HG03280 (cell line): ENCODE measurements around the gene TLN1.

Experiments used
- ATAC-seq: cut with Tn5 transposase; IDR thresholded peaks from one replicate; pipeline ENCODE4 v1.9.1; 2021; ENCODE audit warnings: mild to moderate bottlenecking, moderate library complexity; ENCODE audit not compliant: unreplicated experiment

The TLN1 gene

DNA sequence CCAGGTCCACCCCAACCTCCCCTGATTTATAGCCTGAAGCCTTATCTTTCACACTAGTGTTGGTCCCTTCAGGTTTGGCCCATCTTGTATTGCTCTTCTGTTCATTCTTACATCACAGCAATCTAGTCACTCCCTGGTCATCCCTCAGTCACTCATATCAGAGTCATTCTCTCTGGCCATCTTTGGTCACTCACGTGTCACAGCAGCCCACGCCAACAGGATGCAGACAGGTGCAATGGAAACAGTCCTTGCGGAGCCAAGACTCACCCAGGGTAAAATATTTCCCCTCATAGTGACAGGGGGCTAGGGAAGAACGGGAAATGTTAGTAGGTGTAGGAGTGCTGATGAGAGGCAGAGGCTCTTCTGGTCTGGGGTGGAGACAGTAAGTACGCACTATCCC lies 21.5 kb upstream of the TLN1 start:
- ATAC-seq, result no peak

DNA sequence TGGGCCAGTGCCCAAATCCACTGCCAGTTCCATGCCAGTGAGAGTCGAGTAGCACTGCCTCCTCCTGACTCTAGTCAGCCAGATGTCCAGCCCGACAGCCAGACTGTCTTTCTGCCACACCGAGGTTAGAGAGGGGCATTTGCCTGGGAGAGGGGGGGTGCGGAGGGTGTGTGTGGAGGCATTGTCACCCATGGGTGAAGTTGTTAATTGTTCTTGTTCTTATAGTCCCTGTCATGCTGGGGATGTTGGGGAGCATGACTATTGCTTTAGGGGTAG lies 18.2 kb upstream of the TLN1 start:
- no peak for ATAC-seq

DNA sequence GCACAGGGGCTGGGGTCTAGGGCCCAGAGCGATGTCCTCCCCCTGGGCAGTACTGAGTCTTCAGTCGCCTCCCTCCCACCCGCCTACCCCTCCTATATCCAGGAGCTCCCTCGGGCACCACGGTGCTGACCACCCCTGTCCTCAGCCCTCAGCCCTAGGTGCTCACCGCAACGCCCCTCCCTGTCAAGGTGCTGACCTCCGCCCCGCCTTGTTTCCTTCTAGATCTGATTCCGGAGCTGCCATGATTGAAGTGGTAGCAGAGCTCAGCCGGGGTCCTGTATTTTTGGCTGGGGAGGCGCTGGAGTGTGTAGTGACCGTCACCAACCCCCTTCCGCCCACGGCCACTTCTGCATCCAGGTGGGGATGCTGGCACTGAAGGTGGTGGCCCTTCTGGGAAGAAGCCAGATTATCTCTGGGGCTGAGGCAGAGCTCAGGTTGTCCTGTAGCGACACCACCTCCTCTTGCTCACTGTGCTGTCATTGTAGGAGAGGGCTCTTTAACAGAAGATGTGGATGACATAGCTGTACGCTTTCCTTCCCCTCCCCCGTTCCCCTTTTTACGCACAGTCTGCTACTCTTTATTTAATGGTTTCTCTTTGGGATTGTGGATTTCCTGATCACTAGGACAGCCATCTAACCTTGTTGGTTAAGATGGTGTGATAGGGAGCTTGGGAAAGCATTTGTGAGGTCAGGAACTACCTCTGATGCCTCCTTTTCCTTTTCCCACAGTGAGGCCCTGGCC lies 17.7 kb upstream of the TLN1 start:
- ATAC-seq, result peak; percentile 22

DNA sequence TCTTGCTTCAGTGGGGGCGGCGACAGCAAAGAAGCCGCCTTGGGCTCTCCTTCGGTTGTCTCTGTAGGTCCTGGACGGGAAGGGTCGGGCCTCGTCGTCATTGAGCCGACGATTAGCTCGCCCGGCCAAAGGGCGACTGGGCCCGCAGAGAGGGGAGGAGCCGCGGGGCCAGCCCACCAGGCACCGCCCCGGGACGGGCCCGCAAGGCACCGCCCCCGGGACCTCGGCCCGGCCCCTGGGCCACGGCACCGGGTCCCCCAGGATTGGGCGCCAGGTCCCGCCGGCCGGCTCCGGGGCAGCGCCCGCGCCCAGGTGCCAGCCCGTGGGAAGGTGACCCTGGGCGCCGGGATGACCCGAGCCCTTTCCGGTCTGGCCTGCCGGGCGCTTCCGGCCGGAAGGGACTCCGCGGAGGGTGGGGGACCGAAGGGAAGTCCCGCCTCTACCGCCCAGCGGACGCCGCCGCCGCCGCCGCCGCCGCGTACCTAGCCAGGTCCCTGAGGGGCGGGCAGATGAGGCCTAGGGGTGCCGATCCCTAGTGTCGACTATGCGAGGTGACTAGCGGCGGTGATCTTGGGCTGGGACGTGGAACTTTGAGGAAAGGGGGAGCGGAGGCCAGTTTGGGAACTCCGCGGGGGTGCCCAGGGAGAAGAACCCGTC lies 17.0 kb upstream of the TLN1 start, which contains the start of the genes GBA2 and RGP1:
Gene GBA2 (minus strand): TSS at position 371 of the 657 bp plus-strand sequence. CDS start 524 bp downstream, outside the sequence.
Gene RGP1 (plus strand): TSS at position 430 of the 657 bp plus-strand sequence. CDS start 469 bp downstream, outside the sequence.
- peak; percentile 79 for ATAC-seq

DNA sequence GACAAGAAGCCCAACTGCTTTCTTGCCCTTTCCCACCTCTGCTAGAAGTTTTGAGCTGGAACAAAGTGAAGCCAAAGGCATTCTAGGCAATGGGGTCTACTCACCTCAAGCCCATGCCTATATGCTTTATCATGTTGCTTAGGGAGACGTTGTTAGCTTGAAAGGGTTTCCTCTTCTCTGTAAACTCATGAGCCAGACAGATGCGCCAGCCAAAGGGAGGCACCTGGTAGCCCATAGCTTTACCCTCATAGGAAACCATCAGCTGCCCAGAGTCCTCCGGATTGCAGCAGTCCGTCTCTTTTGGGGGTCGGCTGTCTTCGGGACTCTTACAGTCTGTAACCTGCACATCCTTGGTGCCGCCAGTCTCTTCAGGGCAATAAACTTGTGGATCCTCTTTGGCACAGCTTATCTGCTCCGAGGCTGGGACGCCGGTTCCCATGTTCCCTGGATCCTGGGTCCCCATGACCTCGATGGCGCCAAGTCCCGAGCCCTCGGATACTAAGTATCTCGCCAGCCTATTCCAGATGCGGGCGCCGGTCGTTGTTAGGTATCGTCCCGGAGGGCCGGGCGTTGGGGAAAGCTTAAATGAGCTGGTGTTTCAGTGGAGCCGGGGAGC lies 16.4 kb upstream of the TLN1 start:
- peak; percentile 7 for ATAC-seq

DNA sequence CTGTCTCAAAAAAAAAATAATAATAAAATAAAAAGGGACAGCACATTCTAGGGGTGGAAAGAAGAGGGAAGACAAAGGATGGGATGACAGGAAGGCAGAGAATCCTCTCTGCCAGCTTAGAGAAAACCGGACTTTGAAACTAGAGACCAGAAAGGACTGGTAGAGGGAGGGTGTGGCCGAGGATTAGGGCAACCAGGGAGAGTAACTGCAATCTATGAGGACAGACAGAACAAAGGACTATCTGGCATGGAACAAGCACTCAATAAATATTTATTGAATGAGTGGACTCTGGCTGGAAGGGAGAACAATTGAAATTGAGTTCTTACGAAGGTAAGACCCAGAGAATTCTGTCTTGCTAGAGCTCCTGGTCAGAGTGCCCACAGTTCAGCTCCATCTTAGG lies 14.6 kb upstream of the TLN1 start:
- no peak for ATAC-seq

DNA sequence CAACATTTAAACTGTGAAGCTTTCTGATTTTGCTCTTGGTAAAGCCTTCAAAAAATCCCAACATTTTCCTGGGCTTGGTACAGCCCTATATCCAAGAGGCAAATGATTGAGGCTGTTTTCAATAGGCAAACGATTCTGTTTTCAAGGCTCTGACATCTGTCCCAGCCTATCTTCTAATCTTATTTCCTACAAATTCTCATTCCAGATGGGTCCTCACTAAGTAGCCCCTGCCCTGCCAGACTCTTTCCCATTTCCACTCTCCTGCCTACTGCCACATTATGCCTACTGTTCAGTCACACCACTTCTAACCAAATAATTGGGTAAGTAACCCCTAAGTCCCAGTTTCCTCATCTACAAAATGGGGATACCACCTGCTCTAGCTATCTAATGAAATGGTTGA lies 13.6 kb upstream of the TLN1 start:
- no peak for ATAC-seq

DNA sequence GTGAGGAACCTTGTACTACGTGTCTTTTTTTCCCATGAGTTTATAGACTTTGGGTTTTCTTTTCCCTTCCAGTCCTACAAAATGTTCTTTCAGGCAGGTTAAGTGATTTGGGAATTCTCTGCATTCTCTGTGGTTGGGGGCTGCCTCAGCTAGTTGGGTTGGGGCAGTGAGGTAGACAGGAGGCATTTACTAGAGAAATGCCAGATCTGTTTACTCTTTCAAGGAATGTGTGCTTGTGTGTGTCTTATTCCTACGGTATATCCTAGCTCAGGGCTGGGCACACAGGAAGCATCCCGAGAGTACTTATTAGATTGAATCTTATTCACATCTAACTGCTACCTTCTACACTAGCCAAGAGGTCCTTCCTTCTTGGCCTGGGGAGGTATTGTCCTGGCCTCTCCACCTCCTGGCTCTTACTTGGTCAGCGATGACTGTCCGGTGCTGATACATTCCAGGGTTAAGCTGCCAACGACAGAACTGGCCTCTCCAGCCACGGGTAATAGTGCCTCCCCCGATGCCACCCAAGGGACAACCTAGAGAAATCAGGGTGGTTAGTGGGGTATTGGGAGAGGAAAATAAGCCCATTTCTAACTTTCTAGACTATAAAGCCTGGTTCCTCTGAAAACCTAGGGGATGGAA lies 12.0 kb upstream of the TLN1 start:
- ATAC-seq, result no peak

DNA sequence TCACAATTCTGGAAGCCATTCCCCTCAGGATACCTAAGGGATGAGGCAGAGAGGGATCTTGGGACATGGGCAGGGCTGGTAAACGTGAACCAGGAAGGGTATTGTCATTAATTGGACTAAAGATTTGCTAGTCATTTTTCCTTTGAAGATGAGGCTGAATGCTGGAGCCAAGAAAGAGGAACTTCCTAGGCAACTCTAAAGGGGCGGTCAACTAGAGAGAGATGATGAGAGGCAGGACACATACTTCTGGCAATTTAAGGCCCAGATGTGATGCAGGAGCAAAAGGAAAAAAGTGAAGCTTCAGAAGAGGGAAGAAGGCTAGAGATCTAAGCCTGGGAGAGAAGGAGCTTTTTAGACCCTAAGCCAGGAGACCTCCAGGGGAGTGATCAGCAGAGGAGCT lies 11.5 kb upstream of the TLN1 start:
- no peak for ATAC-seq

DNA sequence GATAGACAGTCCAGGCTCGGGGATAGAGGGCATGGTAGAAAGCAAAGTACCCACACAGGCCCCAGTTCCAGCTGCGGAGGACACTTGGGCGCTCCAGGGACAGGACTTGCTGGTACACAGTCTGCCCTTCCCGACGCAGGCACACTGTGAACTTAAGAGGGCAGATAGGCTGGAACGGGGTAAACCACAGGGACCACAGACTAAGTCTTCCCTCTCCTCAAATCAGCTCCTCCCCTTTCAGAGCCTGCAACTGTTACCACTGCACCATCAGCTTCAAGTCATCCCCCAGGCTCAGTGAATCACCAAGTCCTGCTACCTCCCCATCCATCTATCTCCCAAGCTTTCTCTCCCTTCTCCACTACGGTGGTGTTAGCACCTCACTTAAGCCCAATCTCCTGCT lies 9.7 kb upstream of the TLN1 start:
- ATAC-seq, result no peak

DNA sequence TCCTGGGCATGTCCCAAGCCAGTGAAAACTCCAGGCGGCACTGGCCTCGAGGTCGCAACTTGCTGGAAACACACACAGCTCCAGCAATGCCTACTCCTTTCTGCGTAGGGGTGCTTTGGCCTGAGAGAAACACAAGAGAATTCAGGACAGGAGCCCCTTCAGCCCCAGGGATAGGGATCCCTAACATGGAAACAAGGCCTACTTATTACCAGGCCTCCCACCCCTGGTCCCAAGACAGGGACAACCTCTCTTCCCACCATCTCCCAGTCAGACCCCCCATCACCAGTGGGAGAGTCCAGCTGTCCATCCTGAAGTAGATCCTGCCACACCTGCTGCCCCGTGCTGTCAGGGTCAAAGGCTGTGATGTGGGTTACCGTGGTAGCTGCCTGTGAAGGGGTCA lies 8.2 kb upstream of the TLN1 start:
- ATAC-seq, result no peak

DNA sequence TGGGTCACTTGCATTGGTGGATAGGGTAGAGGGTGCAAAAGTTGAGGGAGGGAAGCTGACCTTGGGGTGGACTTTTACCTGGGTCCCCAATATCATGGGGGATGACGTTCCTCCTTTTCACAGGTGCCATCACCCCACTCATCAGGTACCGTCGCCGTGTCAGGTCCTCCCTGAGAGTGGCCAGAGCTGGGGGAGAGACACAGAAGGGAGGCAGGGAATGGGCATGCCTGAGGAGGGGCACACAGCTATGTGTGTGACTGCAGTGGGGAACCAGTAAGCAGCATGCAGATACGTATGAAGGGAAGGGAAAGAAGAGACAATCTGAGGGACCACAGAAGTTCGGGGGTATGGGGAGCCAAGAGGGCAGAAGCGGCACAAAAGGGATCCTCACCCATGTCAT lies 6.9 kb upstream of the TLN1 start:
- ATAC-seq, result no peak

DNA sequence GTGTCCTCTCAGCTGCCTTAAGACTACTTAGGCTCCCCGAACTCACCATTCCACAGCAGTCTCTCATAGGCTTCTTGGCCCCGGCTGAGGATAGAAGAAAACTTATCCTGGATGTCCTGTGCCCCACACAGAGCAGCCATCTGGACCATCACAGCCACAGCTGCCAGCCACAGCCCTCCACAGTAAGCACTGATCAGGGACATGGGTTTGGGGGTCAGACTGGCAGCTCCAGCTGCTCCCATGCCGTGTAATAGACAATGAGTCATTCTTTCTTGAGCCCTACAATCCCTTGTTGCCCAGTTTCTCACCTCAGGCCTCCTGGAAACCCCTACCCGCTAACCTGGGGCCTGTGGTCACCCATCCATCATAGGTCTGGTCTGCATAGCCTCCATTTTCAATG lies 6.2 kb upstream of the TLN1 start:
- ATAC-seq, result no peak

DNA sequence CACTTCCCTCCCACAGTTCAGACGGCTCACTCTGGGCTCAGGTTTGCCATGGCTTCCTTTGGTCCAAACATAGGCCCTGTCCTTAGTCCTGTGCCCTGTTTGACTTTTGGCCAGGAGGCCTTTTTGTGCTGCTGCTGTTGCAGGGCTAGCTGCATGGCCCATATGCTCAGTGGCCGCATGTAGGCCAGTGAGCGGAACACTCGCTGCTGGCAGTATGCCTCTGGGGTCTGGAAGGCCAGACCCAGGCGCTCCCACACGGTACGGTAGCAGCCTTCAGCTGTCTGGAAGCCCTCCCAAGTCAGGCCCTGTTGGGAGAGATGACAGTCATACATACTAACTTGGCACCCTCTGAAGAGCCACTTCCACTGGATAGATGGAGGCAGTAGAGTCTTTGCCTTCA lies 5.1 kb upstream of the TLN1 start:
- ATAC-seq, result no peak

DNA sequence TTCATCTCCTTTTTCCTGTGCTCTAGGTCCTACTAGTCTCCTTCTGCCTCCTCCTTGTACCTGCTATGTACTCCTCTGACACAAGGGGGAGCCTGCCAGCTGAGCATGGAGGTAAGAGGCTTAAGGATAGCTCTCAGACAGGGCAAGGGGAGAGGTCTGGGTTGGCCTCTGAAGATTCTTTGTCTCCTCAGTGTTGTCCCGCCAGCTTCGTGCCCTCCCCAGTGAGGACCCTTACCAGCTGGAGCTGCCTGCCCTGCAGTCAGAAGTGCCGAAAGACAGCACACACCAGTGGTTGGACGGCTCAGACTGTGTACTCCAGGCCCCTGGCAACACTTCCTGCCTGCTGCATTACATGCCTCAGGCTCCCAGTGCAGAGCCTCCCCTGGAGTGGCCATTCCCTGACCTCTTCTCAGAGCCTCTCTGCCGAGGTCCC lies 4.2 kb upstream of the TLN1 start:
- ATAC-seq, result no peak

DNA sequence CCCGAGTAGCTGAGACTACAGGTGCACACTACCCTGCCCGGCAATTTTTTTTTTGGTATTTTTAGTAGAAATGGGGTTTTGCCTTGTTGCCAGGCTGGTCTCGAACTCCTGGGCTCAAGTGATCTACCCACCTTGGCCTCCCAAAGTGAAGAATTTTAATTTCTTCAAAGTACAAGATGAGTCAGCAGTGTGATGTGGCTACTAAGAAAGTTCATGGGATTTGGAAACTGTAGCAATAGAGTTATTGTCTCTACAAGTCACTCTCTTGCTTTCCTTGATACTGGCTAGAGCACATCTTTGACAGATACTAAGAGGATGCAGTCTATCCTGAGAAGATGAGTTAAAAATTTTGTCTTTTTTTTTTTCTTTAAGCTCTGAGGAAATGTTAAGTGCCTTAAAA lies 2.1 kb upstream of the TLN1 start:
- ATAC-seq, result no peak

DNA sequence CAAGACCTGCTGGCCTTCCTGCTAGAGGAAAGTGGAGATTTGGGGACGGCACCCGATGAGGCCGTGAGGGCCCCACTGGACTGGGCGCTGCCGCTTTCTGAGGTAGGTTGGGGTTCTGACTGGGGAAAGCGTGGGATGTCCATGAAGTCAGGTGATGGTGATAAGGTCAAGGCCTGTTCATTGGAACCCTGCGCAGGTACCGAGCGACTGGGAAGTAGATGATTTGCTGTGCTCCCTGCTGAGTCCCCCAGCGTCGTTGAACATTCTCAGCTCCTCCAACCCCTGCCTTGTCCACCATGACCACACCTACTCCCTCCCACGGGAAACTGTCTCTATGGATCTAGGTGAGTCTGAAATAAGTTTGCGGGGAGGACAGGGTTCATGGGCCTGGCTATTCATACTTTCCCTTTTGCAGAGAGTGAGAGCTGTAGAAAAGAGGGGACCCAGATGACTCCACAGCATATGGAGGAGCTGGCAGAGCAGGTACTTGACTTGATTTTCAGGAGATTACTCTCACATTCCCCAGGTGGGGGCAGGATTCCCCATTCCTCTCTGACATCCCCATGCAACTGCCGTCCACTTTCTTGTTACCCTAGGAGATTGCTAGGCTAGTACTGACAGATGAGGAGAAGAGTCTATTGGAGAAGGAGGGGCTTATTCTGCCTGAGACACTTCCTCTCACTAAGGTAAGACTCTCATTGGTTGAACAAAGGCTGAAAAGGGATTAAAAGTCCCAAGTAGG lies 976 bp upstream of the TLN1 start:
- no peak for ATAC-seq

DNA sequence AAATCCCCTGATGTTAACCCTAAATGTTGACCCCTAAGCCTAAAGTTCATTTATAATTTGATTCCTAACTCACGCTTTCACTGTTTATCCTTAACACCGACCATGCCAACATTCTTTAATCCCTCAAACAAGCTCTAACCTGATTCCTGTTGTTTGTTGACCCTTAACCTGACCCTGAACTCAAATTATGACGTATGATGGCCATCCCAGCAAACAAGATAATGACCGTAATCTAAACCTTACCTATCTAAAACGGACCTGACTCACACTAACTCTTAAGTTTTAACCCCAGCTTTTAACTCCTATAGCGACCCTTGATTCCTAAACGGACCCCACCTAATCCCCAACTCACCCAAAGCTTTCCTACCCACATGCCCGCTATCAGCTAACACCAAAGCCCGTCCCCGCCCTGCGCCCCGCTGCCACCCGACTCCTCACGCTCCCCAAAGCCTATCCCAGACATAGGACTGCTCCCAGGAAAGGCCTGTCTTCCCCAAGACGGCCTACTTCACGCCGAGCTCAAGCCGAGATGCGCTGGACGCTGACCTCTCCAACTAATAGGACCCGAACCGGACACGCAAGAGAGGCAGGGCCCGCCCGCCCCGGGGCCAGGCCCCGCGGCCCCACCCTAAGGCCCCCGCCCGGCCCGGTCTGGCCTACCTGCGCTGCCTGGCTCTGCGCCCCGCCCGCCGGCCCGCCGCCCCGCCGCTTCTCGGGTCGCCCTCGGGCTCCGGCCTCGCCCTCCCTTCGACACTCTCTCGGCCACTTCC lies 395 bp downstream of the TLN1 start:
- no peak for ATAC-seq

DNA sequence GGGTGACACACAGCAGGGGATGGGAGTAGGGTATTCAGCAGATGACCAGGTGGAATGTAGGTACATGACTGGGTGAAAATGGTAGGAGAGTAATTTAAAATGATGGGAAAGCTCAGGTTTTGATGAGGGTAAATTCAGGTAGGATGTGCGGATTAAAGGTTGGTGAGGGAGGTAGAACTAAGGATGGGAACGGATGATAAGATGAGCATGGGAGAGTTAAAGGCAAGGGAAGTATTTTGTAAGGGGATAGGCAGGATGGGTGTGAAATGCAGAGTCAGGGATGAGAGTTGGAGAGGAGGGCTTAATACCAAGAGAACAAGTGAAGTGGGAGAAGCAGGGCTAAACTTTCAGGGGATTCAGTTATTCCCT lies 1.5 kb downstream of the TLN1 start:
- no peak for ATAC-seq

DNA sequence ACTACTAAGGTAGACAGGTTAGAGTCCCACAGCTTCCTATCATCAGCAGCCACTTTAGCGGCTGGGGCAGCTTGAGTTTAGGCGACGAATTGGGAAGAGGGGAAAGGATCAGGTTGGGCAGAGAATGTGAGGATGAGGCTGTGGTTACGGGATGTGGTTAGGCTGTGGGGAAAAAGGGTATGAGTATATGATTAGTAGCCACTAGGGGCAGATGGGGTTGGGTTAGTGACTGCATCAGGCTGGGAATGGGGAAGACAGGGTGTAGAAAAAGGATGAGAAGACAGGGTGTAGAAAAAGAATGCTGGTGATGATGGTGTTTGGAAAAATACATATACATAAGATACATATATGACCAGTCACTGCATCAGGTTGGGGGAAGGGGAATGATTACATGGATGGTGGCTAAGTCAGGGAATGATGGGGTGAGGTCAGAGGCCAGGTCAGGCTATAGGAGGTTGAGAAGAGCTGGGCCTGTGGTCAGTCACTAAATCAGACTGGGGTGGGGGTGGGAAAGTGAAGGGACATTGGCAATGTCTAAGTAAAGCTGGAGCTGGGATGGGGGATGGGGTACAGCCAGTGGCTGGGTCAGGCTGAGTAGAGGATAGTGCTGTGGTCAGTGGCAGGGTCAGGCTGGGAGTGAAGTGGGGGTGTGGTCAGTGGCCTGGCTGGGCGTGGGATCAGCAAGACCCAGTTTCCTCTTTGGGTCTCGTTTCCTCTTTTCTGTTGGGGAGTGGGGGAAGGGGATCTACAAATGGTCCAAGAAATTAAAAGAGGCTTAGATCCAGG lies 2.1 kb downstream of the TLN1 start:
- ATAC-seq, result no peak
